Nucleus accumbens (tissue), 56 donors: Measurements from ENCODE around the gene FAM83E.
"Not testable (repeated sequence)": the region's sequence is repeated elsewhere in the genome, so short reads cannot be mapped to it uniquely, and the experiment has no call there.

ENCODE experiments used
- DNase-seq, 56 donors: peaks; one replicate each; lab custom pipeline; 2025; lab: John Stamatoyannopoulos, UW

The FAM83E gene

GRCh38 chr19:48614436-48615230, at the start of gene FAM83E:
Gene FAM83E (minus strand): TSS chr19:48615076. CDS start chr19:48613372, 1,704 bp downstream.
- DNase-seq = no peak

- DNase-seq = no peak
Observed at GRCh38 chr19:48664476-48664875, 49.6 kb upstream of the FAM83E start.

- no peak for DNase-seq
Observed at GRCh38 chr19:48663667-48664066, 48.8 kb upstream of the FAM83E start.

DNA sequence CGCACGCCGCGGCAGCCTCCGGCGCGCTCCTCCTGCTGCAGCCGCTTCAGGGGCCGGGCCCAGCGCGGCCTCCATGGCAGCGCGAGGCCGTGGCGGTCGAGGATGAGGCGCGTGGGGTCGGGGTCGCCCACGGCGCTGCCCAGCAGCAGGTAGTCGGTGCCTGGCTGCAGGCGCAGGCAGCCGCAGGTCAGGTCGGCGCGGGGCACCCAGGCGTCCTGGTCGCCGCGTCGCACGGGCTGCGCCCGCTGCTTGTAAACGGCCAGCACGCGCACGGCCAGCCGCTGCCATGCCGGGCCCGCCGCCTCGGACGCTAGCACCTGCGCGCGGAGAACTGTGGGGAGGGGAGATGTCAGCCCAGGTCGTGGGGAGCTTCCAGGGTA, 46.8 kb upstream of the FAM83E start:
- DNase-seq = no peak

DNA sequence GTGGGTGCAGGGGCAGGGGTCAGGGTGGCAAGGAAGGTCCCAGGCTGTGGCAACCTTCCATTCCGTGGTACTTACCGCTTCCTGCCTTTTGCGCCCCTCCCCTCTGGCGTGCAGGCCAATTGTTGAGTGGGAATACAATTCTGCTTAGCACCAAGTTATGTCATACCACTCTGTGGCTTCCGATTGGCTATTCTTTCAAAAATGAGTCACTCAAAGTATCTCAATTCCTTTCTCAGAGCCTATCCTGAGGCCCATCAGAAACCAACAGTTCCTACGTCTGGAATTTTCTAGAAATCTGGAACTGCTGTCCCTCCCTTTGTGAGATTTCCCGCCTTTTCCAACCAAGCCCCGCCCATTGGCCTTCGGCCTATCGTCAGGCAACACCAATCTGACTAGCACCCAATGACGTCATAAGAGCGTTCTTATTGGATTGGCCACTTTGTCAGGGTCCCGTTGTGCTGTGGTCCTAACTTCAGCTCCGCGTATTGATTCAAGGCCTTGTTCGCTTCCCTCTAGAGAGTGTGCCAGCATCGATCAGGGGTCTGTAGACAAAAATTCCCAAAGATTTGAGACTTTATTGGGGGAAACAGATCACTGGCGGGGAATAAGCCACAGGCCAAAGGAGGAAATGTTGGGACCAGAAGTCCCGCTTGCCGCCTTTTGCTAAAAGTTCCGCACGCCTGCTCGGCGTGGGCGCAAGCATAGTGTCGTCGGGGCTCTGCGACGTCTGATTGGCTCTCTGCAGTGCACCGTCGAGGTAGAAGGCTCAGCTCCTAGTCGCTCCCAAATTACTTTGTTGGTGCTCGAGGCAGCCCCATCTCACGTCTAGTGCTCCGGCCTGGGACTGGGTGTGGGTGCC, 46.2 kb upstream of the FAM83E start:
- peak in 50 of 56 donors; percentile 10 to 93 (median 60) for DNase-seq

- DNase-seq = peak in 7 of 56 donors; percentile 3 to 53 (median 17)
Observed at GRCh38 chr19:48659768-48660167, 44.9 kb upstream of the FAM83E start.

GRCh38 chr19:48658483-48658882, 43.6 kb upstream of the FAM83E start:
- no peak for DNase-seq

- not testable (repeated sequence) for DNase-seq
Observed at GRCh38 chr19:48657828-48658227, 43.0 kb upstream of the FAM83E start.

DNA sequence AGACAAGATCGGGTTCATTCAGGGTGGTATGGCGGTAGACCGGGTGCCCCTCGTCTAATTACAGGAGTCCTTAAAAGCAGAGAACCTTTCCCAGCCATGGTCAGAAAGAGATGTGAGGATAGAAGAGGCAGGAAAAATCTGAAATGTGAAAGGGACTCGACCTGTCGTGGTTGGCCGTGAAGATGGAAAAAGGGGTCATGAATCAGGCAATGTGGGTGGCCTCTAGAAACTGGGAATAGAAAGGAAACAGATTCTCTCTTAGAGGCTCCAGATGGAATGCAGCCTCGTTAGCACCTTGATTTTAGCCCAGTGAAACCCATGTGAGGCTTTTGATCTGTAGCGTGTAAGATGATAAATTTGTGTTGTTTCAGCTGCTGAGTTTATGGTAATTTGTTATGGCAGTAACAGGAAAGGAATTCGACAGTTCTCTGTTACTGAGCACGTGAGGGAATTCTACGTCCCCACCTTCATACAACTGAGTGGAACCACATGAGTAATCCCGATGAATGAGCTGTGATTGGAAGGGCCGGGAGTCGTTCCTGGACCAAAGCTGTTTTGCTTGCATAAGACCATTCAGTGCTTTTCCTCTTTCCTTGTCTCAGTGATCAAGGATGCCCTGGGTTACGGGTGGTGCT, 42.1 kb upstream of the FAM83E start:
- DNase-seq = no peak

DNA sequence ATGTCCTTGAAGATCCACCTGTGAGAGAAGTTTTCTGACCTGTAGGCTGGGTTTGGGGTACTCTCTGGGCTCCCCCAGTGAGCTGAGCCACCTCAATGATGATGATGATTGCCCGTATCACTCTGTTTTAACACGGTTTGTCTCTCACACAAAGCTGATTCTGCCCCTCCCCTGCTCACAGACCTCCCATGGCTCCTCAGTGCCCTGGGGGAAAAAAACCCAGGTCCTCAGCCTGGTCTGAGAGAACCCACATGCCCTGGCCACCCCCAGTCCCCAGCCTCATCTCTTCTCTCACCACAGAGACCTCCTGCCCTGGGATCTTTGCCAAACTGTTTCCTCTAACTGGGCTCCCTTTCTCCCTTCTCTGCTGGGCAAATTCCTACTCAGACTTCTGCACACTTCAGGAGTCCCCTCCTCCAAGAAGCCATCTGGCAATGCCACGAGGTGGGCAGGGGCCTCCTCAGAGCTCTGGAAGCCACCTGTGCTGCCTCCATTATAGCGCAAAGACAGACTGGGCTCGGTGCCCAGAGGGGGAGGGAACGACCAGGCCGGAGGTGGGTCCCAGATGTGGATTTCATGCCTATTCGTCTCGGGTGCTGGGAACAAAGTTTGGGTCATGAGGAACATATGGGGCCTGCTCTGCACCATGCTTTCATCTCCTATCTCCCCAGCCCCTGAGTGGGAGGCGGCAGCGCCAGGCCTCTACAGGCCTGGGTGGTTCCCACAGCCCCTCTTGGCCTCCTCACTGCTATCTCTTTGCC, 39.6 kb upstream of the FAM83E start:
- no peak for DNase-seq

DNA sequence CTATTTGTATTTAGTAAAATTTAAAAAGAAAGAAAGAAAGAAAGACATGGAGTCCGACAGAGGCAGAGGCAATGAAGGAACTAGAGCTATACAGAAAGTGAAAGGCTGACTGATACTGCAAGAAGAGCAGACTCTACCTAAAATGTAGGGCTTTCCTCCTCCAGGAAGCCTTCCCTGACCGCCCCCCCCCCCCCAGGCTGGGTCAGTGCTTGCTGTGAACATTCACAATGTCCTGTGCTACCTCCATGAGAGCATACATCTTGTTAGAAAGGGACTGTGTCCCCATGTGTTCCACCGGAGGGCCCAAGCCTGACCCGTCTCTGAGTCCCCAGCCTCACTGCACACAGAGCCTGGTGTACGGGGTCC, 36.8 kb upstream of the FAM83E start:
- no peak for DNase-seq

- DNase-seq = no peak
Observed at GRCh38 chr19:48650974-48651682, 36.3 kb upstream of the FAM83E start.

DNA sequence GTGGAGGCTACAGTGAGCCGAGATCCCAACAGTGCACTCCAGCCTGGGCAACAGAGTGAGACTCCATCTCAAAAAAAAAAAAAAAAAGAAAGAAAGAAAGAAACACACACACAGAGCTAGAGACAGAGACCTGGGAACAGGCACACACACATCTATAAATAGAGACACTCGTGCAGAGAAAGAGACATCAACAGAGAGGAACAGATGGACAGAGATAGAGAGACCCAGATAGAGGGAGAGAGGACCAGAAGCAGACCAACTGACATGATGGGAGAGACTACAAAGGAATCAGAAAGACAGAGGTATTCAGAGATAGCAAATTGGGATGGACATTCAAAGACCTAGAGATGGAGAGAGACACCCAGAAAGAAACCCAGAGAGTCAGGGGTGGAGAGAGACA, 33.3 kb upstream of the FAM83E start:
- DNase-seq = no peak

- DNase-seq = peak in 1 of 56 donors; percentile 73
Observed at GRCh38 chr19:48646722-48647216, 31.9 kb upstream of the FAM83E start.

- DNase-seq = peak in 54 of 56 donors; percentile 62 to 93 (median 87)
Observed at GRCh38 chr19:48646001-48646721, 31.3 kb upstream of the FAM83E start, which contains the start of gene CA11. Gene CA11 (minus strand): TSS chr19:48646187. CDS start chr19:48645632, 555 bp downstream.

GRCh38 chr19:48645620-48646000, 30.7 kb upstream of the FAM83E start:
- peak in 6 of 56 donors; percentile 39 to 67 (median 46) for DNase-seq

DNA sequence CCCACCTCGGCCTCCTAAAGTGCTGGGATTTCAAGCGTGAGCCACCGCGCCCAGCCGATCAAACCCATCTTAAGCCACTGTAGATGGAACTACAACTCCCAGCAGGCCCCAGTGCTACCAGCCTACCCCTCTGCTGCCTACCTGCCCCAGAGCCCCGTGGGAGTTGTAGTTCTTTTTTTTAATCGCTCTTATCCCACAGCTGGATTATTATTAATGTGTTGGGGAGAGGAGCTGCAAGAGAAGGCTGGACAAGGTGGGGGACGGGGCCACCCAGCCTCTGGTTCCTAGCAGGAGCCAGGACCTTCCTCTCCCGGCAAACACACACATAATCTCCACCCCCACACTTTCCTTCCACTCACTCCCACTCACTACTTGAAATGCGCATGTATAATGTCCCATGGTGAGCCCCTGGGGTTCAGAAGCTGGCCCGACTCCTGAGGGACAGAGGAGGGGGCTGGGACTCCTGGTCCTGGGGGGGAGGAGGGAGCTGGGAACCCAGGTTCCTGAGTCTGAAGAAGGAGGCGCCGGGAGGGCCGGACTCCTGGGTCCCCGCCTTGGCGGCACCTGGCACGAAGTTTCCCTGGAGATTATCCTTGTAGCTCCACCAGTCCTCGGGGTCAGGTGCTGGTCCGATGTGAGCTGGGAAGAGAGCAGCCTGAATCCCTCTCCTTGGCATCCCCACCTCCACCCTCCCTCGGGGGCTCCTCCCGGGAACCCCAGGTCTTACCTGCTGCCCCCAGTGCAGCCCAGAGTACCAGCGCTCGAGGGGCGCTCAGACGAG, 30.2 kb upstream of the FAM83E start:
- DNase-seq = peak in 55 of 56 donors; percentile 26 to 90 (median 72)

GRCh38 chr19:48644355-48644754, 29.5 kb upstream of the FAM83E start:
- peak in 3 of 56 donors; percentile 22 to 52 (median 43) for DNase-seq
